CD4-positive, alpha-beta T cell treated with Interleukin-17A for 1 hour (primary cell): ENCODE data around the gene CROT.

ENCODE experiments used
- DNase-seq: peaks from one replicate; pipeline ENCODE4 v3.0.0-alpha.2; 2020

Gene CROT

GRCh38 chr7:87345166-87345927, at the start of gene CROT:
Gene CROT (plus strand): TSS chr7:87345664. CDS start chr7:87349069, 3,405 bp downstream.
- peak; percentile 93 for DNase-seq

- no peak for DNase-seq
These were observed 44.7 kb upstream of the CROT start for GRCh38 chr7:87300756-87301155.

- DNase-seq: no peak
These were observed 34.6 kb upstream of the CROT start for GRCh38 chr7:87310790-87311419.

DNA sequence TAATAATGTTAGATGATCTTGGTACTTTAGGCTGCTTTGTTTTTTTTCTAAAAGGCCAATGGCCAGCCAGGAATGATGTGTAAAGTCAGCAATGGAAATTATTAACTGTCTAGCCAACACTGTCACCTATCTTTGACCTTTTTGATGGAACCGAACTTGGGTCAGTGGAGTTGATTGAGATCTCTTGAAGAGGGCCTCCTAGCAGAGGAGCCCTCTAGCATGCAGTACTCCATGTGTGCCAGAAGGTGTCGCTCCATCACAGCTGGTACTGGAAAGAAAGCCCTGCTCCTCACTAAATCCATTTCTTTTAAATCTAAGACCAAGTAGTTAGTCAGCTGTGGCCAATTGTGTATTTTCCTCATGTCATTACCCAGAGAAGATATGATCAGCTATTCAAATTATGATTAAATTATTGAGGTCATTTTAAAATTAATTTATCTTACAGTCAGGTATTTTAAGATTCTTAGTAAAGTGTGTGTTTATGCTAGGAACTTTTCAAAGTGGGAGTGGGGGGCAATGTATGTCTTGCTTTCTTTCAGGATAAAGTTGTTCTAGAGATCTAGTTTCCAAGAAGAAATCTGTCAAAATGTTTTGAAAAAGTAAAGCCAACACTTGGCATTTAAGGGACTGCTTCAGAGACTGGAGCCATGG, 33.1 kb upstream of the CROT start:
- peak; percentile 78 for DNase-seq

- DNase-seq: no peak
These were observed 29.3 kb upstream of the CROT start for GRCh38 chr7:87316097-87316700.

DNA sequence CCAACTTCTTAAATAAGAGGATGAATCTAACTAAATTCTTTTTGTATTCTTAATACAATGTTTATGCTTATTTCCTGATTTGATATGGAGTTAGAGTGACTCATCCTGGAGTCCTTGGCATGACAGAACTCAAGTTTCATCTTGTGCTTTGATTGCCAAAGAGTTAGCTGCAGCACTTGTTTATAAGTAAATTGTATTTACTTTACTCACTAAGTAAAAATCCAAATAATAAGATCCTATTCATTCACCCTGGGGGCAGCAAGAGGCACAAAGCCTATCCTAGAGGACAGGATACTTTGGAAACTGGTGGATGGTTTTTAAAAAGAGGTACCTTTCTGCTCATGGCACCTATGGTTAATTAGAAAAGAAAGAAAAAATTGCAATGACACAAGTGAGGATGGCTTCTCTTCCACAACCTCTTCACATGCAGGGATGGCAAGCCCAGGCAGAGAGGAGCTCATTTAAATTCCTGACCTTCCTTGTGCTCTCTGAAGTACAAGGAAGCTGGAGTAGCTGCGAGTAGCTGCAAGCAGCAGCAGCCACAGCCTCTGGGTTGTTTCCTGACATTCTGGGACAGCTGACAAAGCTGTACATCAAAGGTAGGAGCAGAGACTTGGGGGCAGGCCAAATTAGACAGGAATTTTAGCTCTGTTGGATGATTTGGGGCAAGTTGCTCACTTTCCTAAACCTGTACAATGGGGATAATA, 28.5 kb upstream of the CROT start:
- DNase-seq: no peak

GRCh38 chr7:87317691-87318245, 27.7 kb upstream of the CROT start:
- DNase-seq: no peak

GRCh38 chr7:87318741-87319140, 26.7 kb upstream of the CROT start:
- DNase-seq: no peak

- DNase-seq: peak; percentile 24
These were observed 26.3 kb upstream of the CROT start for GRCh38 chr7:87319154-87319581.

DNA sequence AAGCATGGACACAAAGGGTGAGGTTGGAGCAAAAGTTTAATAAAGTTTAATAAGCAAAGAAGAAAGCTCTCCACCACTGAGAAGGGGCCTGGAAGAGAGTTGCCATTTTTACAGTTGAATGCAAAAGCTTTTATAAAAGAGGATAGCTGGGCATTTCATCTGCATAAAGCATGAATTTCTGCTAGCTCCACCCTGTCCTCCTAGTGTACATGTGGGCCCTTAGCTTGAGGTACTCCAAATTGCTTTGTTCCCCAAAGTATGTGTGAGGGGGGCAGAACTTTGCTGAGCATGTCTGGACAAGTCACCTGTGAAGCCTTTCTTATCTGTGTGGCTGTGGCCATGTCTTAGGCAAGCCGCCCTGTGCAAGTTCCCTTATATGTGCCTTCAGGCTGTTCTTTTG, 22.6 kb upstream of the CROT start:
- no peak for DNase-seq

- no peak for DNase-seq
These were observed 19.7 kb upstream of the CROT start for GRCh38 chr7:87325576-87326370.

- no peak for DNase-seq
These were observed 17.2 kb upstream of the CROT start for GRCh38 chr7:87328281-87328680.

DNA sequence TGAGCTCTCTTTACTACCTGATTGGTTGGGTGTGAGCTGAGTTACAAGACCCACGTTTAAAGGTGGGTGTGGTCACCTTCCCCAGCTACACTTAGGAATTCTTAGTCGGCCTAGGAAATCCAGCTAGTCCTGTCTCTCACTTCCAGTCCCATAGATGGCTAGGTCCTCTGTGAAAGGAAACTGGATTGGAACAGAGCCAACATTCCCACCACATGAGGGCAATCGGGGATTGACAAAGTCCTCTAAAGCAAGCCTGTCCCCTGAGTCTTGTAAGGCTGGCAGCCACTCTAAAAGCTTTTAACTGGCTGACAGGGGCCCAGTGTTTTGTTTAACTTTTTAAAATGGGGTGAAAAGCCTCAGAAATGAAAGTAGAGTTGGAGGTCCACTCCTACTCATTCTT, 15.1 kb upstream of the CROT start:
- no peak for DNase-seq

DNA sequence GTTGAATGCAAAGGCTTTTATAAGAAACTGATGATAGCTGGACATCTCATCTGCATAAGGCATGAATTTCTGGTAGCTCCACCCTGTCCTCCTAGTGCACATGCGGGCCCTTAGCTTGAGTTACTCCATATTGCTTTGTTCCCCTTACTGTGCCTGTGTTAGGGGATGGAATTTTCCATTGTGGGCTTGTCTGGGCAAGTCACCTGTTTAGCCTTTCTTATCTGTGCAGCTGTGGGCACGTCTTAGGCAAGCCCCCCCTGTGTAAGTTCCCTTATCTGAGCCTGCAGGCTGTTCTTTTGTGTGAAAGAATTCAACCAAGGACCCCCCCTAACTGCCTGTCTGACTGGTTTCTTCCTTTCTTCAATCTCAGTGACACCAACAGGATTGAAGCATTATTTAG, 14.5 kb upstream of the CROT start:
- DNase-seq: no peak

DNA sequence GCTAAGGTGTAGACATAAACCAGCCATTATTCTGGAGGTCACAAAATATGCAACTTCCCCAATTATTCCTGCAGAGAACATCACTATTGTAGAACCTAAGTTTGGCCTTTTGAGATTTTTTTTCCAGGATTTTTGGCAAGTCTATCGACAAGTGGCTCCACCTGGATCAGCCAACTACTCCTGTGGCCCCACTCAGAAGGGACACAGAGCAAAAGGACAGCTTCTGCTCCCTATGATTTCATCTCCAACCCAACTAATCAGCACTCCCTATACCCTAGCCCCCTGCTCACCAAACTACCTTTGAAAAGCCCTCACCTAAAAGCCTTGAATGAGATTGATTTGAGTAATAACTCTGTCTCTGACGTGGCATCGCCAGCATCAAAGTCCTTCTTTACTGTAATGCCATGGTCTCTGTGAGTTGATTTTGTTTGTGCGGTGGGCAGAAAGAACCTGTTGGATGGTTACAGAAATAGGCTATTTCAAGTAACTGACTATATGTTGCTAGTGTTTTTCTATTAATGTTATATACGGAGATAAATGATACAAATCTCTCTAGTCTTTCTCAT, 13.7 kb upstream of the CROT start:
- no peak for DNase-seq

- DNase-seq: no peak
These were observed 13.1 kb upstream of the CROT start for GRCh38 chr7:87332321-87332720.

DNA sequence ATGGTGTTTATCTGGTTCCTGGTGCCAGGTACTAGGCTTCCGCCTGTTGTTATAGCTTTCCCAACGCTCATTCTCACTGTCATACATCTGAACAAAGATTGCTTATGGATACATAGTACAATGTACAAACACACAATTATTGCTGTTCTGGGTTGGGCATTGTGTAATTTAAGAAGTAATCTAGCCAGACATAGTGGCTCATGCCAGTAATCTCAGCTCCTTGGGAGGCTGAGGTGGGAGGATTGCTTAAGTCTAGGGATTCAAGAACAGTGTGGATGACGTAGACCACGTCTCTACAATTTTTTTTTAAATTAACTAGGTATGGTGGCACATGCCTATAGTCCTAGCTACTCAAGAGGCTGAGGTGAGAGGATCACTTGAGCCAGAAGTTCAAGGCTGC, 9.3 kb upstream of the CROT start:
- no peak for DNase-seq

DNA sequence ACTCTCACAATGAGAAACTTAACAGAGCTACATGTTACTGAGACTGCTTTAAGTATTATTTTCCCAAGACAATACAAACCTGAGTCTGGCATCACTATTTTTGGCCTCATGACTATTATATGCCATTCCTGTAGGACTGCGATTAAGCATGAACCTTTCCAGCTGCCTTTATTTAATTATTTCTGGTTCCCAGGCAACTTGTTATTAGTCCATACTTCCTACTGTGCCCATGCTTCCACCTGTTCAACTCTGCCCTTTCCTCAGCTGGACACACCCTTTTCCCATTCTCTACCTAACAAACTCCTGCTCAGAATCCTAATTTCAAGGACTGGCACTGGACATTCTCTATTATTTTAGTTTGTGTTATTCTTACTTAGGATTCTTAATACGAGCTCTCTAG, 8.1 kb upstream of the CROT start:
- DNase-seq: no peak

DNA sequence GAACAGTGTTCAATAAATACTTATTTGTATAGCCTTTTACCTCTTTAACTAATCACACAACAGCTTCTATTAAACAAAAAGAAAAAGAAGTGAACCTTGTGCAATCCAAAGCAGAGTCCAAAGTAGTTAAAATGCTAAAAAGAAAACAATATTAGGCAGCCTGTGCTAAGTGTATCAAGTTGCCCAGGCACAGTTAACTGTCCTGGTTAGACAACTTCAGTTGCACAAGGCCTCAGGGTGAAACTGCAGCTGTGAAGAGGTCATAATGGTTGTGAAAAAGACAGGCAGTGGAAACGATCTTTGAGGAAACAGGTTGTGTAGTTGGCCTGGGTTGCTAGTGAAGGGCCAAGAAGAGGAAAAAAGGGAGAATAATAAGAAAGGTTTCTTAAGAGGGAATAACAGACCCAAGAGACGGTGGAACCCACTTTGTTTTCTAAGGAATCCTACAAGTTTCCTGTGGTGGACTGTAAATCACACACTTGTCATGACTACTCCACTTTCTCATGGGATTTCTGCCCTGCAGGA, 6.0 kb upstream of the CROT start:
- no peak for DNase-seq

DNA sequence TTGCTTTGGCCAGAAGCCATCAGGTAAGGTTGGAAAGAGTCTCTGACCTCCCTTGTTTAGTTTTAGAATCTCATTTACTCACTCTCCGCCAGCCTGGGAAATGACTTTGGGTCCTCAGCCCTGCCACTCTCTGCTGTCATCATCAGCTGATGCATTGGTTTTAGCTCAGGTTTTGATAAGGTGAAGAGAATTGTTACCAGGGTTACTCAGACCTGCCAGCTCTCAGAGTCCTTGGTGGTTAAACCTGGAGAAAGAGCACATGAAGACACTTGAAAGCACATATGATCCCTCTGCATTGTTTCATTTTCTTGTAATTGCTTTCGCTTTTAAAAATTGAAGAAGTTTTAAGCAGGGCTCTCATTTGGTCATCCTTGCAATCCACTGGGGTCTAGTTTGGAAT, 4.0 kb upstream of the CROT start:
- DNase-seq: peak; percentile 16

DNA sequence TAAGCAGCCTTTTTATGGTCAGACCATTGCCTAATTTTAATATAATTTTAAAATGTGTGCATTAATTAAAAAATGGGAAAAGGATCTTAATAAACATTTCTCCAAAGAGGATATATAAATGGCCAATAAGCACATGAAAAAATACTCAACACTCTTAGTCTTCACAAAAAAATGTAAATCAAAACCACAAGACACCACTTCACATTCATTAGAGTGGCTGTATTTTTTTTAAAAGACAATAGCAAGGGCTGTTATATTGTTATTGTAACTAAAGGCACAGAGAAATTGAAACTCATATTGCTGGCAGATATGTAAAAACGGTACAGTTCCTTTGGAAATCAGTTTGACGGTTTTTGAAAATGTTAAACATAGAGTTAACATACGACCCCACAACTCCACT, 3.2 kb upstream of the CROT start:
- no peak for DNase-seq
